Neural cell (in vitro differentiated cells): ENCODE data around the gene THADA.

Experiments used
- CTCF ChIP-seq: fragments of 450-650 bp; IDR thresholded peaks from 2 replicates; pipeline ENCODE4 v1.5.1; 2014; ENCODE audit warnings: antibody characterized with exemption, mild to moderate bottlenecking, moderate library complexity; ENCODE audit not compliant: poor library complexity, severe bottlenecking
- EP300 ChIP-seq: fragments of 450-650 bp; conservative IDR thresholded peaks from 2 replicates; pipeline ENCODE4 v1.6.1; 2014; ENCODE audit warnings: antibody characterized with exemption, mild to moderate bottlenecking, moderate library complexity; ENCODE audit not compliant: poor library complexity, severe bottlenecking
- POLR2AphosphoS5 ChIP-seq: IDR thresholded peaks from 2 replicates; pipeline ENCODE4 v1.6.1; 2012
- RAD21 ChIP-seq: fragments of 450-650 bp; conservative IDR thresholded peaks from 2 replicates; pipeline ENCODE4 v1.6.1; 2014; ENCODE audit warnings: antibody characterized with exemption, mild to moderate bottlenecking, moderate library complexity

DNA sequence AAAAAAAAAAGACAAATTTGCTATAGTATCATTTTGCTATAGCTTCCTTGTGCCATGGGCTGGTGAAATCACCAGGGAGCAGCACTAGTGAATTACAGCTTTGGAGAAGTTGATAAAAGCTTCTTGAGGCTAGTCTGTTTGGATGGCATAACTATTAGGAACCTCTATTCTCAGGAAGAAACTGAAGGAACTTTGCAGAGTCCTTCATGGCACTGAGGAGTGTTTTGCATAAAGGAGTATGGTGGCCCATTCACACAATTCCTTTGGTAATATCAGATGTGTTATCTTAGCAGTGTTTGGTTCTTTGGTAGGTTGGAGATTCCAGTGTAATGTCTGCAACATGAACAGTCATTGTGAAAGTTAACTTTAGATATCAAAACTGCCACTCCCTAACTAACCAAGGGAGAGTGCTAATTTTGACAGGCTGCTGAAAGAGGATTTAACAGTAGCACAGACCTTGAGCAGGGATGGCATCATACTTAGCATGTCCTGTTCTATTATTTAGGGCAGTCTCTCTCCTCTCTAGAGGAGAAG, 292.8 kb downstream of the THADA start:
- TF ChIP-seq CTCF: no peak
- TF ChIP-seq RAD21: no peak
- TF ChIP-seq EP300: no peak
- TF ChIP-seq POLR2AphosphoS5: no peak
